ENCODE measurements around the gene NAA35.
A peak's percentile ranks its signal among the peaks of the same experiment; 100 is the strongest.

Gene NAA35

GRCh38 chr9:85940832-85941621, at the start of gene NAA35:
Gene NAA35, plus strand, starts transcription at chr9:85941146. Its CDS starts 1,014 bp downstream, at chr9:85942160.
- in situ Hi-C loops (cut with HindIII; ENCODE audit: low pct_unique_long_range_greater_than_20kb, low sequenced_read_pairs) = no loop called here
- 0 out of 2 replicates have a peak, but pooled peaks have one; percentile 15 for TF ChIP-seq JUND (IDR thresholded peaks at IDR 0.05; ENCODE audit: low read depth)
- peak; percentile 83 to 98 for DNase-seq (ENCODE audit: low read depth in 1 of 2, low spot score in 1 of 2)

DNA sequence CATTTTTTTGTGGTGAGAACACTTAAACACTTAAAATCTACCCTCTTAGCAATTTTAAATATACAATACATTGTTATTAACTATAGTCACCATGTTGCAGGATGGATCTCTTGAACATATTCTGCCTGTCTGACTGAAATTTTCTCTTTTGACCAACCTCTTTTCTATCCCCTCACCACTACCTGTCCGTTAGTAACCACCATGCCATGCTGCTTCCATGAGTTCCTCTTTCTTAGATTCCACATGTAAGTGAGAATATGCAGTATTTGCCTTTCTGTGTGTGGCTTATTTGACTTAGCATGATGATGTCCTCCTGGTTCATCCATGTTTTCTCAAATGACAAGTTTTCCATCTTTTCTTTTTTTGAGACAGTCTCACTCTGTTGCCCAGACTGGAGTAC, 48.5 kb upstream of the NAA35 start:
- in situ Hi-C loops (cut with HindIII; ENCODE audit: low pct_unique_long_range_greater_than_20kb, low sequenced_read_pairs) = no loop called here
- no peak for DNase-seq (ENCODE audit: low read depth in 1 of 2, low spot score in 1 of 2)
- TF ChIP-seq JUND (IDR thresholded peaks at IDR 0.05; ENCODE audit: low read depth) = no peak

DNA sequence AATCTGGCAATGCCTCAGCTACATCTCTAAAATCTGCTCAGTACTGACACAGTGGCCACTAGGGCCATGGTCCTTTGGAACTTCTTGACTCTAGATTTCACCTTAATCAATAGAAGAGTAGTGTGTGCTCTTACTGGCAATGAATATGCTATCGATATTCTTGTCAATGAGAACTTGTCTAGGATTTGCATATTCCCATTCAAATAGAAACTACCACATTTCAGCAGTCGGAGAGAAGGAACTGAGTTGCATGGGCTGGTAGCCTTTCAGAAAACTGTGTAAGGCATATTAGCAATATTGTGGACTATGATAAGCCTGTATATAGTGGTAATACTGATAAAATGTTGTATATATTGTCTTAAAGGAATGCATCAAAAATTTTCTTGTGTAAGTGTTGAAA, 45.3 kb upstream of the NAA35 start:
- in situ Hi-C loops (cut with HindIII; ENCODE audit: low pct_unique_long_range_greater_than_20kb, low sequenced_read_pairs) = no loop called here
- TF ChIP-seq JUND (IDR thresholded peaks at IDR 0.05; ENCODE audit: low read depth) = no peak
- DNase-seq (ENCODE audit: low read depth in 1 of 2, low spot score in 1 of 2) = no peak

- in situ Hi-C loops (cut with HindIII; ENCODE audit: low pct_unique_long_range_greater_than_20kb, low sequenced_read_pairs) = no loop called here
- DNase-seq (ENCODE audit: low read depth in 1 of 2, low spot score in 1 of 2) = no peak
- no peak for TF ChIP-seq JUND (IDR thresholded peaks at IDR 0.05; ENCODE audit: low read depth)
Observed at GRCh38 chr9:85897848-85898247, 43.1 kb upstream of the NAA35 start.

DNA sequence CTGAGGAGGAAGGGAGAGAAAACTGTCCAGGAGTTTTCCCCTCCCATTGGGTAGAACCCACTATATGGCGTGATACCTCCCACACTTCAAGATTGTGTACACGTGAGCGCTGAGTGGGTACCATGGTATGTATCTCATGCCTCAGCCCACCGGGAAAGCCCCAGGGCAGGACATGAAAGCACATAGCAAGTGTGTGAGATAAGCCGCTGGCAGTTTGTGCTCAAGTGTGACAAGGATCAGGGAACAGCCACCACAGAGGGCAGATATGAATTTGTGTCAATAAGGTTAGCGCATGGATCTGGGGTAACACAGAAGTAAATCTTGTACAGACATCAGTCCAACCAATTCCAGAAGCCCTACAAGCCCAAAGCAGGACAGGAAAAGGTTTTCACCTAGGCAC, 42.6 kb upstream of the NAA35 start:
- no peak for TF ChIP-seq JUND (IDR thresholded peaks at IDR 0.05; ENCODE audit: low read depth)
- in situ Hi-C loops (cut with HindIII; ENCODE audit: low pct_unique_long_range_greater_than_20kb, low sequenced_read_pairs) = no loop called here
- no peak for DNase-seq (ENCODE audit: low read depth in 1 of 2, low spot score in 1 of 2)

- in situ Hi-C loops (cut with HindIII; ENCODE audit: low pct_unique_long_range_greater_than_20kb, low sequenced_read_pairs) = no loop called here
- no peak for DNase-seq (ENCODE audit: low read depth in 1 of 2, low spot score in 1 of 2)
- TF ChIP-seq JUND (IDR thresholded peaks at IDR 0.05; ENCODE audit: low read depth) = no peak
Observed at GRCh38 chr9:85899388-85899787, 41.6 kb upstream of the NAA35 start.

GRCh38 chr9:85900504-85901201, 40.3 kb upstream of the NAA35 start:
- in situ Hi-C loops (cut with HindIII; ENCODE audit: low pct_unique_long_range_greater_than_20kb, low sequenced_read_pairs) = no loop called here
- no peak for TF ChIP-seq JUND (IDR thresholded peaks at IDR 0.05; ENCODE audit: low read depth)
- DNase-seq (ENCODE audit: low read depth in 1 of 2, low spot score in 1 of 2) = peak in 1 of 2 experiments; percentile 42

GRCh38 chr9:85904975-85905374, 36.0 kb upstream of the NAA35 start:
- TF ChIP-seq JUND (IDR thresholded peaks at IDR 0.05; ENCODE audit: low read depth) = no peak
- DNase-seq (ENCODE audit: low read depth in 1 of 2, low spot score in 1 of 2) = no peak
- in situ Hi-C loops (cut with HindIII; ENCODE audit: low pct_unique_long_range_greater_than_20kb, low sequenced_read_pairs) = no loop called here

DNA sequence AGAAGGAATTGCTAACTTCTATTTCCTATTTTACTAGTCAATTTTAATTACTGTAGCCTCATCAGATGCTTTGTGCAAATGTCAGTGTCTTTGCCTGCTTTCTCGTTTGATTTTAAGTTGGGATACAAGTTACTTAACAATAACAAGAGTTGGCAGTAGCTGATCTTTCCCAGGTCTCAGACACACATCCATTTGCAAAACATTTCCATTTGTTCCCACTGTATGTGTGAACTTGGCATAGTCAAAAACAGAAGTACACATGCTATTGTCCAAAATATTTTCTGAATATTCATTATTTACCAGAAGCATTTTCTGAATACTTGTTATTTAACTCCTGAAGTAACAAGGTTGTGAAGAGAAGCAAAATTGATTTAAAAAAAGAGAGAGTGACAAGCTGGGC, 35.0 kb upstream of the NAA35 start:
- TF ChIP-seq JUND (IDR thresholded peaks at IDR 0.05; ENCODE audit: low read depth) = no peak
- no peak for DNase-seq (ENCODE audit: low read depth in 1 of 2, low spot score in 1 of 2)
- in situ Hi-C loops (cut with HindIII; ENCODE audit: low pct_unique_long_range_greater_than_20kb, low sequenced_read_pairs) = no loop called here

DNA sequence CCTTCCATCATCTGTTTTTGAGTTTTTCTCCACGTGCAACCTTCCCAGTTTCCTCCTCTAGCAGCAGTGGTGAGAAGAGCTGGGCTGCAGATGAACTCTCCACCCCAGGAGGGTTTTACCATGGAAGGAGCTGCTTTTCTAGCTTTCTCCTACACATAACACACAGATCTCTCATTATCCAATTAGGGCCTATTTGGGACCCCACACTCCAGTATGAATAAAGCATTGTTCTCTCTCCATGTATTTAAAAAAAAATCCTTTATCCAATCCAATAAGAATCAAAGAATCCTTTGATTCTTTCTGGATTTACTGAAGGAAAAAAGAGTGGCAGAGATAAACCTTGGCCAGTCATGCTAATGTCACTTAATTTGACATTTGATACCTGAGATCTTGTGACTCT, 31.6 kb upstream of the NAA35 start:
- no peak for TF ChIP-seq JUND (IDR thresholded peaks at IDR 0.05; ENCODE audit: low read depth)
- in situ Hi-C loops (cut with HindIII; ENCODE audit: low pct_unique_long_range_greater_than_20kb, low sequenced_read_pairs) = no loop called here
- DNase-seq (ENCODE audit: low read depth in 1 of 2, low spot score in 1 of 2) = no peak

DNA sequence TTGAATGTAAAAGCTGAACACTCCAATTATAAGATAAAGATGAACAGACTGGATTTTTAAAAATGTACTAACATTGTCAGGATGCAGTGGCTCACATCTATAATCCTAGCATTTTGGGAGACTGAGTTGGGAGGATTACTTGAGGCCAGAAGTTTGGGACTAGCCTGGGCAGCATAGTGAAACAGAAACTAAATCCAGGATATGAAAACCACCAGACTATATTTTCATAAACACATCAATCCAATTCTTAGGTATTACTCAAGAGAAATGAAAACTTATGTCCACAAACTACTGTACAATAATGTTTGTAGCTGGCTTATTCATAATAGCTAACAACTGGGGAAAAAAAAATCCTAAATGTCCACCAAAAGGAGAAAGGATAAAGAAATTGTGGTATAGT, 26.8 kb upstream of the NAA35 start:
- in situ Hi-C loops (cut with HindIII; ENCODE audit: low pct_unique_long_range_greater_than_20kb, low sequenced_read_pairs) = no loop called here
- DNase-seq (ENCODE audit: low read depth in 1 of 2, low spot score in 1 of 2) = no peak

DNA sequence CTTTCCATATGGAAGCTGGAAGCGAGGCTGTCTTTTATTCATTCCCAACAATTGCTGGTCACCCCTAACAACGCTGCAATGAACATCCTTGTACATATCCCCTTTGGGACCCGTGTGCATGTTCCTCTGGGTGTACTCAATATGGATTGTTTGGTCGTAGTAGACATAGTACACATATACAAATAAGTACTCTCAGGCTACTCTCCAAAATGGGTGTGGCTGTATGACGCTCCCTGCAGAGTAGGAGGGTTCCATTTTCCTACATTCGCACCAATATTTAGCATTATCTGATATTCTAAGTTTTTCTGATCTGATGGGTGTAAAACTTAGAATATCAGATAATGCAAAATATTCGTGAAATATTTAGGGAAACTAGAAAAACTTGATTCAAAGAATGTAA, 23.2 kb upstream of the NAA35 start:
- DNase-seq (ENCODE audit: low read depth in 1 of 2, low spot score in 1 of 2) = no peak
- in situ Hi-C loops (cut with HindIII; ENCODE audit: low pct_unique_long_range_greater_than_20kb, low sequenced_read_pairs) = no loop called here
- no peak for TF ChIP-seq JUND (IDR thresholded peaks at IDR 0.05; ENCODE audit: low read depth)

More for the DNA sequence above, 26.8 kb upstream of the NAA35 start:
- TF ChIP-seq JUND (IDR thresholded peaks at IDR 0.05; ENCODE audit: low read depth) = no peak

- in situ Hi-C loops (cut with HindIII; ENCODE audit: low pct_unique_long_range_greater_than_20kb, low sequenced_read_pairs) = no loop called here
- TF ChIP-seq JUND (IDR thresholded peaks at IDR 0.05; ENCODE audit: low read depth) = no peak
- no peak for DNase-seq (ENCODE audit: low read depth in 1 of 2, low spot score in 1 of 2)
Observed at GRCh38 chr9:85925493-85925892, 15.5 kb upstream of the NAA35 start.
